ENCODE measurements around the gene ZBTB18. TPM values are rescaled to one million over a fixed set of nuclear protein-coding genes. Genes with fewer than 3 reads are reported as not detected.
"Not testable (repeated sequence)": the region's sequence is repeated elsewhere in the genome, so short reads cannot be mapped to it uniquely, and the experiment has no call there.

ZBTB18 gene
- polyA plus RNA-seq, 1 donor from 2014 or later: 30.6 TPM

DNA sequence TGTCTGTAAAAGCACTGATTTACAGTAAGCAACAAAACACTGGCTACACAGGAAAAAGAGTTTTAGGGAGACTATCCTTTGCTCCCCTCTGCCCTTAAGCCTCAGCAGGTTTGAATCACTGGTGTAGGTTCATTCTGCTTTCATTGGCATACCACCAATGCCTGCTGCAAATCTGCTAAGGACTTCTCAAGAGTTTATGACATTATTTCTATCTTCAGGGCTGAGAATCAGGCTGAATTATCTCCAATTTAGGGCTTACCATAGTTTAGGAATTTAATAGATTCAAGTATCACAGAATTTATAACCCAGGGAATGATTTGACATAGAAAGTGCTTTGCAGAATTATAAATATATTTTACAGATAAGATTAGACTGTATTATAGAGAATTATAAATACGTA lies 6.7 kb upstream of the ZBTB18 start:
- TF ChIP-seq MXI1 (conservative IDR thresholded peaks at IDR 0.05; ENCODE audit: poor library complexity, severe bottlenecking) (no peak), SMC3 (conservative IDR thresholded peaks at IDR 0.05; ENCODE audit: poor library complexity) (no peak), EP300 (conservative IDR thresholded peaks at IDR 0.05; ENCODE audit: poor library complexity, severe bottlenecking) (no peak), EZH2 (IDR thresholded peaks at IDR 0.05; ENCODE audit: borderline replicate concordance, insufficient read depth, low read length, poor library complexity, severe bottlenecking) (no peak), RAD21 (conservative IDR thresholded peaks at IDR 0.05) (no peak), POLR2AphosphoS5 (IDR thresholded peaks at IDR 0.05) (no peak), TAF1 (IDR thresholded peaks at IDR 0.05; ENCODE audit: low read depth) (no peak)
- TF ChIP-seq, protein P1, sequence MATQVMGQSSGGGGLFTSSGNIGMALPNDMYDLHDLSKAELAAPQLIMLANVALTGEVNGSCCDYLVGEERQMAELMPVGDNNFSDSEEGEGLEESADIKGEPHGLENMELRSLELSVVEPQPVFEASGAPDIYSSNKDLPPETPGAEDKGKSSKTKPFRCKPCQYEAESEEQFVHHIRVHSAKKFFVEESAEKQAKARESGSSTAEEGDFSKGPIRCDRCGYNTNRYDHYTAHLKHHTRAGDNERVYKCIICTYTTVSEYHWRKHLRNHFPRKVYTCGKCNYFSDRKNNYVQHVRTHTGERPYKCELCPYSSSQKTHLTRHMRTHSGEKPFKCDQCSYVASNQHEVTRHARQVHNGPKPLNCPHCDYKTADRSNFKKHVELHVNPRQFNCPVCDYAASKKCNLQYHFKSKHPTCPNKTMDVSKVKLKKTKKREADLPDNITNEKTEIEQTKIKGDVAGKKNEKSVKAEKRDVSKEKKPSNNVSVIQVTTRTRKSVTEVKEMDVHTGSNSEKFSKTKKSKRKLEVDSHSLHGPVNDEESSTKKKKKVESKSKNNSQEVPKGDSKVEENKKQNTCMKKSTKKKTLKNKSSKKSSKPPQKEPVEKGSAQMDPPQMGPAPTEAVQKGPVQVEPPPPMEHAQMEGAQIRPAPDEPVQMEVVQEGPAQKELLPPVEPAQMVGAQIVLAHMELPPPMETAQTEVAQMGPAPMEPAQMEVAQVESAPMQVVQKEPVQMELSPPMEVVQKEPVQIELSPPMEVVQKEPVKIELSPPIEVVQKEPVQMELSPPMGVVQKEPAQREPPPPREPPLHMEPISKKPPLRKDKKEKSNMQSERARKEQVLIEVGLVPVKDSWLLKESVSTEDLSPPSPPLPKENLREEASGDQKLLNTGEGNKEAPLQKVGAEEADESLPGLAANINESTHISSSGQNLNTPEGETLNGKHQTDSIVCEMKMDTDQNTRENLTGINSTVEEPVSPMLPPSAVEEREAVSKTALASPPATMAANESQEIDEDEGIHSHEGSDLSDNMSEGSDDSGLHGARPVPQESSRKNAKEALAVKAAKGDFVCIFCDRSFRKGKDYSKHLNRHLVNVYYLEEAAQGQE (IDR thresholded peaks at IDR 0.05; ENCODE audit: borderline replicate concordance): no peak
- TF ChIP-seq, protein P2, sequence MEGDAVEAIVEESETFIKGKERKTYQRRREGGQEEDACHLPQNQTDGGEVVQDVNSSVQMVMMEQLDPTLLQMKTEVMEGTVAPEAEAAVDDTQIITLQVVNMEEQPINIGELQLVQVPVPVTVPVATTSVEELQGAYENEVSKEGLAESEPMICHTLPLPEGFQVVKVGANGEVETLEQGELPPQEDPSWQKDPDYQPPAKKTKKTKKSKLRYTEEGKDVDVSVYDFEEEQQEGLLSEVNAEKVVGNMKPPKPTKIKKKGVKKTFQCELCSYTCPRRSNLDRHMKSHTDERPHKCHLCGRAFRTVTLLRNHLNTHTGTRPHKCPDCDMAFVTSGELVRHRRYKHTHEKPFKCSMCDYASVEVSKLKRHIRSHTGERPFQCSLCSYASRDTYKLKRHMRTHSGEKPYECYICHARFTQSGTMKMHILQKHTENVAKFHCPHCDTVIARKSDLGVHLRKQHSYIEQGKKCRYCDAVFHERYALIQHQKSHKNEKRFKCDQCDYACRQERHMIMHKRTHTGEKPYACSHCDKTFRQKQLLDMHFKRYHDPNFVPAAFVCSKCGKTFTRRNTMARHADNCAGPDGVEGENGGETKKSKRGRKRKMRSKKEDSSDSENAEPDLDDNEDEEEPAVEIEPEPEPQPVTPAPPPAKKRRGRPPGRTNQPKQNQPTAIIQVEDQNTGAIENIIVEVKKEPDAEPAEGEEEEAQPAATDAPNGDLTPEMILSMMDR (IDR thresholded peaks at IDR 0.05; ENCODE audit: poor library complexity, severe bottlenecking): no peak
- Histone ChIP-seq H3F3A (ENCODE audit: insufficient read depth, low read length, poor library complexity, severe bottlenecking) (no peaks in the 10 kb centered on the region), H3K9me3 (ENCODE audit: low read length) (no peaks in the 10 kb centered on the region), H3K79me2 (replicated peaks; ENCODE audit: insufficient read depth, low read length) (no peaks in the 10 kb centered on the region), H3K4me3 (ENCODE audit: low read length) (no peak overlapping the region), H3K9me2 (ENCODE audit: insufficient read depth, low read length) (no peaks in the 10 kb centered on the region), H3K4me2 (ENCODE audit: low read length) (no peak overlapping the region), H4K20me1 (ENCODE audit: insufficient read depth) (no peaks in the 10 kb centered on the region), H3K36me3 (ENCODE audit: insufficient read depth, low read length) (no peaks in the 10 kb centered on the region), H3K27ac (ENCODE audit: low read length) (no peak overlapping the region), H3K27me3 (ENCODE audit: insufficient read depth, low read depth, low read length) (no peaks in the 10 kb centered on the region), H3K9ac (ENCODE audit: low read length) (no peak overlapping the region), H2AFZ (ENCODE audit: low read depth, low read length) (no peak overlapping the region)

DNA sequence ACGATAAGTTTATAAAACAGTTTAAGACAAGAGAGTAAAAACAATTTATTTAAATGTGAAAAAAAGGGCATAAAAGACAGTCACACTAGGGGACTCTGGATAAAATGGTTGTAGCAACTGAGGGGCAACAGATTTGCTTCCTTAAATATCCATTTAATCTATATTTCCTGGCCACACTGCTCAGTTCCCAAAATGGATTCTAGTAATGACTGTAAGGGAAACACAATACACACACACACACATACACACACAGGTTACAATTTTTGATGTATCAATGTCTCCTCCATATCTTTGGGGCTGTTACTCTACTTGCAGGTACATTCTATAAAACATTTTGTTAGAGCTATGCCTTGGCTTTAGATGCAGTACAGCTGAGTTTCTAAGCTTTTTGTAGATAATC lies 4.8 kb upstream of the ZBTB18 start:
- not testable (repeated sequence) for H4K20me1 ChIP-seq (ENCODE audit: insufficient read depth); H3F3A ChIP-seq (ENCODE audit: insufficient read depth, low read length, poor library complexity, severe bottlenecking); H3K27ac ChIP-seq (ENCODE audit: low read length); H3K9me2 ChIP-seq (ENCODE audit: insufficient read depth, low read length); H3K27me3 ChIP-seq (ENCODE audit: insufficient read depth, low read depth, low read length); H3K9ac ChIP-seq (ENCODE audit: low read length); H3K4me2 ChIP-seq (ENCODE audit: low read length); H3K9me3 ChIP-seq (ENCODE audit: low read length); H3K4me3 ChIP-seq (ENCODE audit: low read length); H3K36me3 ChIP-seq (ENCODE audit: insufficient read depth, low read length); H2AFZ ChIP-seq (ENCODE audit: low read depth, low read length)
- peaks cover 13% of the 10 kb centered on the region for H3K79me2 ChIP-seq (replicated peaks; ENCODE audit: insufficient read depth, low read length)
